ENCODE results near the gene CAB39.

- no peak for TF ChIP-seq EZH2 (IDR thresholded peaks at IDR 0.05; ENCODE audit: low read length)
- no peak for TF ChIP-seq CTCF (optimal IDR thresholded peaks at IDR 0.05 in 1 of 3, IDR thresholded peaks at IDR 0.05 in 1 of 3, conservative IDR thresholded peaks at IDR 0.05 in 1 of 3; ENCODE audit: extremely low read depth in 1 of 3, insufficient read depth in 2 of 3, low read length in 3 of 3)
Measured at GRCh38 chr2:230719340-230719739, 6.7 kb downstream of the CAB39 start.

Measured in keratinocyte (primary cell).